Measurements from ENCODE around the gene USF3. TPM values are rescaled to one million over a fixed set of nuclear protein-coding genes. Genes with fewer than 3 reads are reported as not detected.

The USF3 gene
- total RNA-seq, 1 donor from 2014 or later, result 11.3 TPM

- Histone ChIP-seq H3K36me3 (ENCODE audit: control insufficient read depth, insufficient read depth, low read length) (peaks cover 1% of the 10 kb centered on the region), H3K27me3 (ENCODE audit: control insufficient read depth, insufficient read depth, low read length) (no peaks in the 10 kb centered on the region), H3K4me3 (ENCODE audit: low read depth, low read length) (no peak overlapping the region)
- no peak for TF ChIP-seq CTCF (IDR thresholded peaks at IDR 0.05; ENCODE audit: insufficient read depth, low read length, poor library complexity, severe bottlenecking)
- no peak for DNase-seq (ENCODE audit: low read depth)
Measured at GRCh38 chr3:113719758-113720157, 23.3 kb upstream of the USF3 start.

DNA sequence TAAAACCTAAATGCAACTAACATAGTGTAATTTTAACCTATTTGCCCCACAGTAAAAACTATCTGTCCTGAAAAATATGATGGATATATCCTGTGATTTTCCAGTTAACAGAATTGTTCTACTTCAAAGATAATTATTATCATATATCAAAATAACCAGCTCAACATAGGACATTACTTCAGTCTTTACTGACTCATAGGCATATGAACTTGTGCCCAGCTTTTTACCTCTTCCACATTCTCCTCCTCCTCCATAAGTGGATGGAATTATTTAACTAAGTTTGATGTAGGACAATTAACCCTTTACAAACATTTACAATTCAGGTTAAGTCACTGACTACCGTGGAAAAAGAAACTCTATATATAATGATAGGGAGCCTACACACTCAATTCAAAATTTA, 22.9 kb upstream of the USF3 start:
- Histone ChIP-seq H3K27me3 (ENCODE audit: control insufficient read depth, insufficient read depth, low read length) (no peaks in the 10 kb centered on the region), H3K4me3 (ENCODE audit: low read depth, low read length) (no peak overlapping the region), H3K36me3 (ENCODE audit: control insufficient read depth, insufficient read depth, low read length) (peaks cover 1% of the 10 kb centered on the region)
- TF ChIP-seq CTCF (IDR thresholded peaks at IDR 0.05; ENCODE audit: insufficient read depth, low read length, poor library complexity, severe bottlenecking), result no peak
- no peak for DNase-seq (ENCODE audit: low read depth)

- DNase-seq (ENCODE audit: low read depth), result no peak
- no peak for TF ChIP-seq CTCF (IDR thresholded peaks at IDR 0.05; ENCODE audit: insufficient read depth, low read length, poor library complexity, severe bottlenecking)
- Histone ChIP-seq H3K27me3 (ENCODE audit: control insufficient read depth, insufficient read depth, low read length) (no peaks in the 10 kb centered on the region), H3K36me3 (ENCODE audit: control insufficient read depth, insufficient read depth, low read length) (peaks cover 1% of the 10 kb centered on the region), H3K4me3 (ENCODE audit: low read depth, low read length) (no peak overlapping the region)
Measured at GRCh38 chr3:113717818-113718217, 21.4 kb upstream of the USF3 start.

GRCh38 chr3:113717308-113717707, 20.9 kb upstream of the USF3 start:
- Histone ChIP-seq H3K4me3 (ENCODE audit: low read depth, low read length) (no peak overlapping the region), H3K36me3 (ENCODE audit: control insufficient read depth, insufficient read depth, low read length) (peaks cover 1% of the 10 kb centered on the region), H3K27me3 (ENCODE audit: control insufficient read depth, insufficient read depth, low read length) (no peaks in the 10 kb centered on the region)
- no peak for DNase-seq (ENCODE audit: low read depth)
- TF ChIP-seq CTCF (IDR thresholded peaks at IDR 0.05; ENCODE audit: insufficient read depth, low read length, poor library complexity, severe bottlenecking), result no peak

- no peak for TF ChIP-seq CTCF (IDR thresholded peaks at IDR 0.05; ENCODE audit: insufficient read depth, low read length, poor library complexity, severe bottlenecking)
- Histone ChIP-seq H3K4me3 (ENCODE audit: low read depth, low read length) (no peak overlapping the region), H3K27me3 (ENCODE audit: control insufficient read depth, insufficient read depth, low read length) (no peaks in the 10 kb centered on the region), H3K36me3 (ENCODE audit: control insufficient read depth, insufficient read depth, low read length) (no peaks in the 10 kb centered on the region)
- no peak for DNase-seq (ENCODE audit: low read depth)
Measured at GRCh38 chr3:113714702-113715101, 18.3 kb upstream of the USF3 start.

DNA sequence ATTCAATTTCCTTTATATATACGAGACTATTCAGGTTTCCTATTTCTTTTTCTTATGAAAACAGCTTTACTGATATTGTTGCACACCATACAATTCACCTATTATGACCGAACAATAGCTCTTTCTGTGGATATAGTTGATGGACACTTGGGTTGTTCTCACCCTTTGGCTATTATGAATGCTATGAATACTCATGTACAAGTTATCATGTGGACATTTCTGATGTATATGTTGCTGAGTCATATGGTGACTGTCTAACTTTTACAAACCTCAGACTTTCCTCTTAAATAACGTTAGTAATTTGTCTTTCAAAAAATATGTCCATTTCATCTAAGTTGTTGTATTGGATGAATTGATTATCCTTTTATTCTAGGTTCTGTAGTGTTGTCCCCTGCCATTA, 15.7 kb upstream of the USF3 start:
- TF ChIP-seq CTCF (IDR thresholded peaks at IDR 0.05; ENCODE audit: insufficient read depth, low read length, poor library complexity, severe bottlenecking), result no peak
- DNase-seq (ENCODE audit: low read depth), result no peak

More for the DNA sequence above, 15.7 kb upstream of the USF3 start:
- Histone ChIP-seq H3K4me3 (ENCODE audit: low read depth, low read length) (no peak overlapping the region), H3K27me3 (ENCODE audit: control insufficient read depth, insufficient read depth, low read length) (no peaks in the 10 kb centered on the region), H3K36me3 (ENCODE audit: control insufficient read depth, insufficient read depth, low read length) (no peaks in the 10 kb centered on the region)
